ENCODE data around the gene ARL15.

- no peak for TF ChIP-seq CTCF (IDR thresholded peaks at IDR 0.05)
- no peak for TF ChIP-seq EZH2 (IDR thresholded peaks at IDR 0.05; ENCODE audit: borderline replicate concordance, insufficient read depth, low read depth, low read length, poor library complexity, severe bottlenecking)
These were observed 50.4 kb downstream of the ARL15 start for GRCh38 chr5:54259981-54260380.

Data from B cell (primary cell).